ENCODE measurements around the gene RECQL. TPM values are rescaled to one million over a fixed set of nuclear protein-coding genes. Genes with fewer than 3 reads are reported as not detected.

The RECQL gene
- total and polyA plus RNA-seq, 2 donors, result 31.1 to 63.9 TPM

DNA sequence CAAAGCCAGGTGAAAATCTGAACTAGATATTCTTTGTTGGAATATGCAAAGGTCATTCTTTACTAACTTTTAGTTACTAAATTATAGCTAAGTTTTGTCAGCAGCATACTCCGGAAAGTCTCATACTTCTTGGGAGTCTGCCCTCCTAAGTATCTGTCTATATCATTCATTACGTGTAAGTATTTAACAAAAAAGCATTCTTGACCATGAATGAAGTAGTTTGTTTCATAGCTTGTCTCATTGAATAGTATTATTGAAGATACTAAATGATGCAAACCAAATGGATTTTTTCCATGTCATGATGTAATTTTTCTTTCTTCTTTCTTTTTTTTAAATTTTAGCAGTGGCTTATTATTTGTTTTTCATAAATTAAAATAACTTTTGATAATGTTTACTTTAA lies 14.8 kb upstream of the RECQL start:
- 98% methylated on average over 2 of the region's 2 CpGs for whole genome bisulfite sequencing
- Histone ChIP-seq H3K36me3 (ENCODE audit: control insufficient read depth in 2 of 2, insufficient read depth in 2 of 2, low read length in 1 of 2) (peaks cover 11 to 24% of the 10 kb centered on the region in 2 donors), H3K9me3 (ENCODE audit: control insufficient read depth in 2 of 2, insufficient read depth in 1 of 2, low read length in 1 of 2) (no peaks in the 10 kb centered on the region)

GRCh38 chr12:21509768-21510167 lies 8.3 kb upstream of the RECQL start:
- Histone ChIP-seq H3K4me3 (ENCODE audit: low read length in 2 of 2) (no peak overlapping the region), H3K9me3 (ENCODE audit: control insufficient read depth in 2 of 2, insufficient read depth in 1 of 2, low read length in 1 of 2) (no peaks in the 10 kb centered on the region), H3K27ac (ENCODE audit: low read depth in 1 of 2, low read length in 1 of 2) (no peak overlapping the region), H3K4me1 (ENCODE audit: control insufficient read depth in 2 of 2, insufficient read depth in 2 of 2, low read length in 2 of 2) (no peaks in the 10 kb centered on the region), H3K36me3 (ENCODE audit: control insufficient read depth in 2 of 2, insufficient read depth in 2 of 2, low read length in 1 of 2) (peaks cover 6 to 24% of the 10 kb centered on the region in 2 donors), H3K27me3 (ENCODE audit: control insufficient read depth in 2 of 2, insufficient read depth in 1 of 2, low read length in 1 of 2) (no peaks in the 10 kb centered on the region)
- 44% methylated on average over 2 of the region's 2 CpGs for WGBS
- peak in 2 of 9 donors; percentile 13 to 40 for DNase-seq (ENCODE audit: low read depth in 6 of 9, low spot score in 9 of 9)

More for the DNA sequence above, 14.8 kb upstream of the RECQL start:
- H3K27ac ChIP-seq (ENCODE audit: low read depth in 1 of 2, low read length in 1 of 2), result no peak overlapping the region
- DNase-seq (ENCODE audit: low read depth in 6 of 9, low spot score in 9 of 9), result no peak
- H3K4me3 ChIP-seq (ENCODE audit: low read length in 2 of 2), result no peak overlapping the region
- no peaks in the 10 kb centered on the region for H3K27me3 ChIP-seq (ENCODE audit: control insufficient read depth in 2 of 2, insufficient read depth in 1 of 2, low read length in 1 of 2)
- H3K4me1 ChIP-seq (ENCODE audit: control insufficient read depth in 2 of 2, insufficient read depth in 2 of 2, low read length in 2 of 2), result no peaks in the 10 kb centered on the region

DNA sequence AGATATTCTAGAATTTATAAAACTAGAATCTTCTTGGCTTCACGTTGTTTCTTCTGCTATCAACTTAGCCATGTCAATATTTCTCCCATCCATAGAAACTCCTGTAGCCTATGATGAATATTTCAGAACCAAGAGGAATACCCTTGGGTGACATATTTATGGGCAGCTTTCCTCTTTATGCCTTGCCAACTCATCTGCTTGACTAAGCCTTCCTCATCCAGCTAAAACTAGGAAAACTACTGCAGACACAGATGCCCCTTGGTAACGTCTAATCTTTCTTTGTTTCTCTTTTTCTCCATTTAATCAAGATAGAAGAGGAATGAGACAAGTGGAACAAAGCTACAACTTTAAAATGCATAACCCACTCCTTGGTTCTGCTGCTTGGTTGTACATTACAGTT lies 6.4 kb upstream of the RECQL start:
- H3K27me3 ChIP-seq (ENCODE audit: control insufficient read depth in 2 of 2, insufficient read depth in 1 of 2, low read length in 1 of 2), result no peaks in the 10 kb centered on the region
- no peaks in the 10 kb centered on the region for H3K9me3 ChIP-seq (ENCODE audit: control insufficient read depth in 2 of 2, insufficient read depth in 1 of 2, low read length in 1 of 2)
- no peak for DNase-seq (ENCODE audit: low read depth in 6 of 9, low spot score in 9 of 9)
- H3K36me3 ChIP-seq (ENCODE audit: control insufficient read depth in 2 of 2, insufficient read depth in 2 of 2, low read length in 1 of 2), result peaks cover 3 to 16% of the 10 kb centered on the region in 2 donors
- H3K4me1 ChIP-seq (ENCODE audit: control insufficient read depth in 2 of 2, insufficient read depth in 2 of 2, low read length in 2 of 2), result peaks cover 0 to 3% of the 10 kb centered on the region in 2 donors
- H3K27ac ChIP-seq (ENCODE audit: low read depth in 1 of 2, low read length in 1 of 2), result no peak overlapping the region
- no peak overlapping the region for H3K4me3 ChIP-seq (ENCODE audit: low read length in 2 of 2)
- WGBS, result 94% methylated on average over 2 of the region's 2 CpGs

DNA sequence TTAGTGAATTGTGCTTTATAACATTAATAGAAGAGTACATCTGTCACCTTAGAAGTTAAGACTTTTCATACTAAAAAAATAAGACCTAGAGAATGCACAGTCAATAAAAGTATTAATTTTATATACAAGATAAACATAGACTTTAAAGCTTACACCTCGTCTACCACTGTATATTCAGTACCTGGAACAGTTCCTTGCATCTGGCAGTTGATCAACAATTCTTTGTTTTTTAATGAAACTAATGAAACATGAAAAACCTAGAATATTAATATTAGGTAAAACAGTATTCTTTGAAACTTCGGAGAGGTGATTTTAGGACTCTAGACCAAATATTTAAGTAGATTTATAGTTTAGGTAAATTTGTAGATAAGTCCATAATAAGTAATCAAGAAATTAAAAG lies 4.5 kb upstream of the RECQL start:
- 71% methylated on average over 2 of the region's 2 CpGs for whole genome bisulfite sequencing
- DNase-seq (ENCODE audit: low read depth in 6 of 9, low spot score in 9 of 9), result no peak
- Histone ChIP-seq H3K27ac (ENCODE audit: low read depth in 1 of 2, low read length in 1 of 2) (no peak overlapping the region), H3K4me3 (ENCODE audit: low read length in 2 of 2) (no peak overlapping the region), H3K36me3 (ENCODE audit: control insufficient read depth in 2 of 2, insufficient read depth in 2 of 2, low read length in 1 of 2) (peaks cover 0 to 10% of the 10 kb centered on the region in 2 donors), H3K27me3 (ENCODE audit: control insufficient read depth in 2 of 2, insufficient read depth in 1 of 2, low read length in 1 of 2) (no peaks in the 10 kb centered on the region), H3K4me1 (ENCODE audit: control insufficient read depth in 2 of 2, insufficient read depth in 2 of 2, low read length in 2 of 2) (peaks cover 3 to 6% of the 10 kb centered on the region in 2 donors), H3K9me3 (ENCODE audit: control insufficient read depth in 2 of 2, insufficient read depth in 1 of 2, low read length in 1 of 2) (no peaks in the 10 kb centered on the region)

DNA sequence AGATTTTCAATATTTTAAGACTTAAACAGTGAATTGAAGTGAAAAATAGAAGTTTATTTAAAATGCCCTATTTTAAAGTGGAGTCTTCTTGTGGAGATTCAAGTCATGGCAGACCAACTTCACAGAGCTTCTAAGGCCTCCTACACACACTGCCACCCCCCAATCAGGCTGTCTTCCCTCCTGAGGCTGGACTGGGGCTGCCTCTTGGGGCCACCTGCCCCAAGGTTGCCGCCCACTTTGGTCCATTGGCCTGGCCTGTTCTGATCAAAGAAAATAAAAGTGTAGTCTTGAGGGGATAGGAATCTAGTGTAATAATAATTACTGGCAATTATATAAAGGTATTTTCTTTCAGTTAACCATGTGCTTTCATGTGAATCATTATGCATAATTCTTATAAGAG lies 1.4 kb upstream of the RECQL start:
- Histone ChIP-seq H3K27ac (ENCODE audit: low read depth in 1 of 2, low read length in 1 of 2) (no peak overlapping the region), H3K4me3 (ENCODE audit: low read length in 2 of 2) (no peak overlapping the region), H3K9me3 (ENCODE audit: control insufficient read depth in 2 of 2, insufficient read depth in 1 of 2, low read length in 1 of 2) (no peaks in the 10 kb centered on the region), H3K36me3 (ENCODE audit: control insufficient read depth in 2 of 2, insufficient read depth in 2 of 2, low read length in 1 of 2) (peaks cover 0 to 11% of the 10 kb centered on the region in 2 donors), H3K27me3 (ENCODE audit: control insufficient read depth in 2 of 2, insufficient read depth in 1 of 2, low read length in 1 of 2) (no peaks in the 10 kb centered on the region), H3K4me1 (ENCODE audit: control insufficient read depth in 2 of 2, insufficient read depth in 2 of 2, low read length in 2 of 2) (peaks cover 10 to 13% of the 10 kb centered on the region in 2 donors)
- DNase-seq (ENCODE audit: low read depth in 6 of 9, low spot score in 9 of 9), result no peak
- WGBS, result 88% methylated on average over 1 of the region's 1 CpG

DNA sequence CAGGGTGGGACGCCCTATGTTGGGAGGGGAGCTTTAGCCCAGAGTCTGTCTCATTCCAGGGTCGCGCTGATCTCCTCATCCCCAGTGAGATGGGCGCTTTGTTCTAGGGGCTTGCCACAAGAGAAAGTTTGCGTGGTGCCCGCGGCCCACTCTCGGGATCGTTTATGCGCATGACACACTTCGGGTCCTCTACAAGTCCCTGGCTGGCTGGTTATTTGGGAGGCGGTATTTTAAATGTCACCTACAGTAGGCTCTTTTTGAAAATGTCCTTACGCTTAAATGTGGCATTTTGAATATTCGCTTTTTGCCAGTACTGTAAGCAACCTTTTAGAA lies 695 bp upstream of the RECQL start:
- WGBS, result under 1% methylated on average over 14 of the region's 14 CpGs
- no peaks in the 10 kb centered on the region for H3K27me3 ChIP-seq (ENCODE audit: control insufficient read depth in 2 of 2, insufficient read depth in 1 of 2, low read length in 1 of 2)
- H3K9me3 ChIP-seq (ENCODE audit: control insufficient read depth in 2 of 2, insufficient read depth in 1 of 2, low read length in 1 of 2), result no peaks in the 10 kb centered on the region
- H3K4me1 ChIP-seq (ENCODE audit: control insufficient read depth in 2 of 2, insufficient read depth in 2 of 2, low read length in 2 of 2), result peaks cover 10 to 13% of the 10 kb centered on the region in 2 donors
- H3K4me3 ChIP-seq (ENCODE audit: low read length in 2 of 2), result peak overlapping the region; percentile 77 to 91
- peak in 4 of 9 donors; percentile 16 to 56 (median 32) for DNase-seq (ENCODE audit: low read depth in 6 of 9, low spot score in 9 of 9)
- H3K36me3 ChIP-seq (ENCODE audit: control insufficient read depth in 2 of 2, insufficient read depth in 2 of 2, low read length in 1 of 2), result peaks cover 5 to 11% of the 10 kb centered on the region in 2 donors
- peak overlapping the region; percentile 82 to 90 for H3K27ac ChIP-seq (ENCODE audit: low read depth in 1 of 2, low read length in 1 of 2)

- DNase-seq (ENCODE audit: low read depth in 6 of 9, low spot score in 9 of 9), result peak in 2 of 9 donors; percentile 5 to 7
- H3K9me3 ChIP-seq (ENCODE audit: control insufficient read depth in 2 of 2, insufficient read depth in 1 of 2, low read length in 1 of 2), result no peaks in the 10 kb centered on the region
- peak overlapping the region; percentile 69 to 92 for H3K27ac ChIP-seq (ENCODE audit: low read depth in 1 of 2, low read length in 1 of 2)
- H3K4me1 ChIP-seq (ENCODE audit: control insufficient read depth in 2 of 2, insufficient read depth in 2 of 2, low read length in 2 of 2), result peaks cover 10 to 13% of the 10 kb centered on the region in 2 donors
- 14% methylated on average over 8 of the region's 8 CpGs for whole genome bisulfite sequencing
- H3K27me3 ChIP-seq (ENCODE audit: control insufficient read depth in 2 of 2, insufficient read depth in 1 of 2, low read length in 1 of 2), result no peaks in the 10 kb centered on the region
- peak overlapping the region; percentile 77 to 91 for H3K4me3 ChIP-seq (ENCODE audit: low read length in 2 of 2)
- peaks cover 16 to 23% of the 10 kb centered on the region in 2 donors for H3K36me3 ChIP-seq (ENCODE audit: control insufficient read depth in 2 of 2, insufficient read depth in 2 of 2, low read length in 1 of 2)
These were observed 613 bp downstream of the RECQL start for GRCh38 chr12:21500786-21501257.

DNA sequence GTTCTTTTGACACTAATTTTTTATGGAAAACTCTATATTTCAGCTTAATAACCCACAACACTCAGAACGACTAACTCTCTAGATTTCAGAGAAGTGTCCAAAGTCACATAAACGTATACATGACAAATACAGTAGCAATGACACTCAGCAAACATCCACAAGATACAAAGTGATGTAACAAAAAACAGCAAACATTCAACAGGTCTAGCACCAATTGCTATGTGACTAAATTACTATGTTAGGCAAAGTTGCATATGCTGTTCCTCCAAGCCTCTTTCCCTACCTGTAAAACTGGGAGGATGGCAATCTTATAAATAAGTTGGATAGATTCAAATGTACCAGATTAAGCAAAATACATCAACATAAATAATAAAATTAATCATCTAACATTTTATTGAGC lies 1.7 kb downstream of the RECQL start:
- no peak for DNase-seq (ENCODE audit: low read depth in 6 of 9, low spot score in 9 of 9)
- H3K4me3 ChIP-seq (ENCODE audit: low read length in 2 of 2), result no peak overlapping the region
- no peak overlapping the region for H3K27ac ChIP-seq (ENCODE audit: low read depth in 1 of 2, low read length in 1 of 2)

GRCh38 chr12:21485998-21486397 lies 15.4 kb downstream of the RECQL start:
- peaks cover 9 to 34% of the 10 kb centered on the region in 2 donors for H3K36me3 ChIP-seq (ENCODE audit: control insufficient read depth in 2 of 2, insufficient read depth in 2 of 2, low read length in 1 of 2)

More for the DNA sequence above, 1.7 kb downstream of the RECQL start:
- Histone ChIP-seq H3K9me3 (ENCODE audit: control insufficient read depth in 2 of 2, insufficient read depth in 1 of 2, low read length in 1 of 2) (no peaks in the 10 kb centered on the region), H3K27me3 (ENCODE audit: control insufficient read depth in 2 of 2, insufficient read depth in 1 of 2, low read length in 1 of 2) (no peaks in the 10 kb centered on the region), H3K4me1 (ENCODE audit: control insufficient read depth in 2 of 2, insufficient read depth in 2 of 2, low read length in 2 of 2) (peaks cover 10 to 13% of the 10 kb centered on the region in 2 donors), H3K36me3 (ENCODE audit: control insufficient read depth in 2 of 2, insufficient read depth in 2 of 2, low read length in 1 of 2) (peaks cover 17 to 29% of the 10 kb centered on the region in 2 donors)
- over 99% methylated on average over 2 of the region's 2 CpGs for WGBS

More at GRCh38 chr12:21485998-21486397, 15.4 kb downstream of the RECQL start:
- Histone ChIP-seq H3K4me1 (ENCODE audit: control insufficient read depth in 2 of 2, insufficient read depth in 2 of 2, low read length in 2 of 2) (no peaks in the 10 kb centered on the region), H3K27ac (ENCODE audit: low read depth in 1 of 2, low read length in 1 of 2) (no peak overlapping the region), H3K9me3 (ENCODE audit: control insufficient read depth in 2 of 2, insufficient read depth in 1 of 2, low read length in 1 of 2) (no peaks in the 10 kb centered on the region), H3K4me3 (ENCODE audit: low read length in 2 of 2) (no peak overlapping the region), H3K27me3 (ENCODE audit: control insufficient read depth in 2 of 2, insufficient read depth in 1 of 2, low read length in 1 of 2) (no peaks in the 10 kb centered on the region)
- DNase-seq (ENCODE audit: low read depth in 6 of 9, low spot score in 9 of 9), result no peak
